GM12891 (cell line): ENCODE measurements around the gene RAPGEF2.
"Not testable (repeated sequence)": the region's sequence is repeated elsewhere in the genome, so short reads cannot be mapped to it uniquely, and the experiment has no call there.

Experiments used
- PAX5 ChIP-seq: IDR thresholded peaks from 2 replicates; pipeline ENCODE4 v1.6.1; 2011; ENCODE audit warnings: low read length, moderate library complexity, mild to moderate bottlenecking; ENCODE audit not compliant: insufficient read depth, severe bottlenecking
- POLR2A ChIP-seq: IDR thresholded peaks from 2 replicates; pipeline ENCODE4 v1.6.1; 2011; ENCODE audit warnings: low read depth, low read length, control low read depth
- POLR2AphosphoS5 ChIP-seq: IDR thresholded peaks from 2 replicates; pipeline ENCODE4 v1.6.1; 2011; ENCODE audit warnings: low read depth, low read length, control low read depth
- POU2F2 ChIP-seq: IDR thresholded peaks from 2 replicates; pipeline ENCODE4 v1.6.1; 2011; ENCODE audit warnings: low read depth, mild to moderate bottlenecking, control low read depth, low read length, moderate library complexity
- SPI1 ChIP-seq: IDR thresholded peaks from 2 replicates; pipeline ENCODE4 v1.6.1; 2011; ENCODE audit warnings: low read depth, low read length, control low read depth
- TAF1 ChIP-seq: IDR thresholded peaks from 2 replicates; pipeline ENCODE4 v1.6.1; 2011; ENCODE audit warnings: low read depth, low read length, control low read depth

DNA sequence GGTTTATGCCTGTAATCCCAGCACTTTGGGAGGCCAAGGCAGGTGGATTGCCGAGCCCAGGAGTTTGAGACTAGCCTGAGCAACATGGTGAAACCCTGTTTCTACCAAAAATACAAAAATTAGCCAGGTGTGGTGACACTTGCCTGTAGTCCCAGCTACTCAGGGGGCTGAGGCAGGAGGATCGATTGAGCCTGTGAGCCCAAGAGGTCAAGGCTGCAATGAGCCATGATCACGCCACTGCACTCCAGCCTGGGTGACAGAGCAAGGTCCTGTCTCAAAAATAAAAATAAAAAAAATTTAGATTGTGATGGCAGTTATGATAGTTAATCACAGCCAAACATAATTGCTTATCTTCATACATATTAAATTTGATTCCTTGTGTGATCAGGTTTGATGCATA, 58.6 kb downstream of the RAPGEF2 start:
- not testable (repeated sequence) for TF ChIP-seq POLR2AphosphoS5, SPI1, POLR2A, PAX5, POU2F2, TAF1
